GM03348 (cell line): ENCODE results near the gene PCDHGC4.

Source experiments
- DNase-seq: peaks from one replicate; pipeline ENCODE4 v3.0.0; 2012; ENCODE audit warnings: low spot score

PCDHGC4 gene

GRCh38 chr5:141490271-141490670 is 5.4 kb downstream of the PCDHGC4 start:
- no peak for DNase-seq

- DNase-seq: no peak
Measured at GRCh38 chr5:141490771-141491170, 5.9 kb downstream of the PCDHGC4 start.

GRCh38 chr5:141491323-141492167 is 6.7 kb downstream of the PCDHGC4 start:
- no peak for DNase-seq

- DNase-seq: no peak
Measured at GRCh38 chr5:141492168-141492885, 7.5 kb downstream of the PCDHGC4 start.

- no peak for DNase-seq
Measured at GRCh38 chr5:141493500-141494422, 8.9 kb downstream of the PCDHGC4 start.

- no peak for DNase-seq
Measured at GRCh38 chr5:141494761-141495452, 10.1 kb downstream of the PCDHGC4 start.

- no peak for DNase-seq
Measured at GRCh38 chr5:141495453-141495811, 10.6 kb downstream of the PCDHGC4 start.

GRCh38 chr5:141496038-141496437 is 11.2 kb downstream of the PCDHGC4 start:
- no peak for DNase-seq

GRCh38 chr5:141501761-141502160 is 16.9 kb downstream of the PCDHGC4 start:
- DNase-seq: no peak

GRCh38 chr5:141503681-141504080 is 18.9 kb downstream of the PCDHGC4 start:
- DNase-seq: no peak

GRCh38 chr5:141504216-141504615 is 19.4 kb downstream of the PCDHGC4 start:
- DNase-seq: no peak

GRCh38 chr5:141506381-141507155 is 21.7 kb downstream of the PCDHGC4 start:
- DNase-seq: no peak

- DNase-seq: peak; percentile 85
Measured at GRCh38 chr5:141507387-141508091, 22.7 kb downstream of the PCDHGC4 start.

GRCh38 chr5:141508440-141508797 is 23.6 kb downstream of the PCDHGC4 start:
- no peak for DNase-seq

- peak; percentile 94 for DNase-seq
Measured at GRCh38 chr5:141508798-141509611, 24.2 kb downstream of the PCDHGC4 start.

- DNase-seq: no peak
Measured at GRCh38 chr5:141510160-141510559, 25.3 kb downstream of the PCDHGC4 start.

- DNase-seq: no peak
Measured at GRCh38 chr5:141510850-141511601, 26.2 kb downstream of the PCDHGC4 start.

- DNase-seq: no peak
Measured at GRCh38 chr5:141511771-141512325, 27.0 kb downstream of the PCDHGC4 start.
